Dendritic cell treated with granulocyte-macrophage colony-stimulating factor and Interleukin-4, amounts not matched to agents 40 ng/mL and 50 ng/mL, for 4 days (primary cell): ENCODE measurements around the gene CECR2.
"Not testable (repeated sequence)": the region's sequence is repeated elsewhere in the genome, so short reads cannot be mapped to it uniquely, and the experiment has no call there.

Experiments used
- H3K27ac Mint-ChIP-seq: one replicate; pipeline ENCODE4 v1.8.0; 2022; ENCODE audit warnings: mild to moderate bottlenecking, mixed read lengths
- H3K27me3 Mint-ChIP-seq: one replicate; pipeline ENCODE4 v1.8.0; 2022; ENCODE audit warnings: mild to moderate bottlenecking, mixed read lengths
- H3K36me3 Mint-ChIP-seq: one replicate; pipeline ENCODE4 v1.8.0; 2022; ENCODE audit warnings: low read depth, mixed read lengths
- H3K4me1 Mint-ChIP-seq: one replicate; pipeline ENCODE4 v1.8.0; 2022; ENCODE audit warnings: low read depth, mixed read lengths
- H3K4me3 Mint-ChIP-seq: one replicate; pipeline ENCODE4 v1.8.0; 2022; ENCODE audit warnings: mild to moderate bottlenecking, moderate library complexity, mixed read lengths
- H3K9me3 Mint-ChIP-seq: one replicate; pipeline ENCODE4 v1.8.0; 2022; ENCODE audit warnings: mixed read lengths
- intact Hi-C: fragments of 100-400 bp; cut with micrococcal nuclease; formaldehyde crosslinking; loops from one replicate; pipeline ENCODE4 v1.15.0; 2022

Gene CECR2

GRCh38 chr22:17548010-17548755 lies 178.9 kb downstream of the CECR2 start:
- Mint-ChIP-seq H3K9me3 (no peaks in the 10 kb centered on the region), H3K27ac (no peak overlapping the region), H3K4me1 (no peaks in the 10 kb centered on the region), H3K36me3 (no peaks in the 10 kb centered on the region), H3K4me3 (no peak overlapping the region), H3K27me3 (no peaks in the 10 kb centered on the region)
- intact Hi-C loops: no loop called here

GRCh38 chr22:17548756-17549035 lies 179.4 kb downstream of the CECR2 start:
- H3K36me3 Mint-ChIP-seq: no peaks in the 10 kb centered on the region
- no peaks in the 10 kb centered on the region for H3K27me3 Mint-ChIP-seq
- intact Hi-C loops: no loop called here
- no peaks in the 10 kb centered on the region for H3K9me3 Mint-ChIP-seq
- H3K27ac Mint-ChIP-seq: no peak overlapping the region
- H3K4me1 Mint-ChIP-seq: no peaks in the 10 kb centered on the region
- no peak overlapping the region for H3K4me3 Mint-ChIP-seq

- Mint-ChIP-seq H3K27ac (no peak overlapping the region), H3K4me1 (no peaks in the 10 kb centered on the region), H3K36me3 (no peaks in the 10 kb centered on the region), H3K27me3 (no peaks in the 10 kb centered on the region), H3K9me3 (no peaks in the 10 kb centered on the region), H3K4me3 (no peak overlapping the region)
- intact Hi-C loops: no loop called here
These were observed 179.9 kb downstream of the CECR2 start for GRCh38 chr22:17549183-17549582.

GRCh38 chr22:17549655-17550054 lies 180.4 kb downstream of the CECR2 start:
- intact Hi-C loops: no loop called here
- no peaks in the 10 kb centered on the region for H3K27me3 Mint-ChIP-seq
- no peaks in the 10 kb centered on the region for H3K4me1 Mint-ChIP-seq
- H3K9me3 Mint-ChIP-seq: no peaks in the 10 kb centered on the region
- no peaks in the 10 kb centered on the region for H3K36me3 Mint-ChIP-seq
- no peak overlapping the region for H3K27ac Mint-ChIP-seq
- H3K4me3 Mint-ChIP-seq: no peak overlapping the region

- intact Hi-C loops: no loop called here
- H3K36me3 Mint-ChIP-seq: no peaks in the 10 kb centered on the region
These were observed 183.5 kb downstream of the CECR2 start for GRCh38 chr22:17552737-17553136.

GRCh38 chr22:17554814-17555213 lies 185.6 kb downstream of the CECR2 start:
- H3K4me1 Mint-ChIP-seq: no peaks in the 10 kb centered on the region
- intact Hi-C loops: no loop called here
- H3K4me3 Mint-ChIP-seq: no peak overlapping the region
- peaks cover 1% of the 10 kb centered on the region for H3K27me3 Mint-ChIP-seq
- no peak overlapping the region for H3K27ac Mint-ChIP-seq
- no peaks in the 10 kb centered on the region for H3K9me3 Mint-ChIP-seq
- no peaks in the 10 kb centered on the region for H3K36me3 Mint-ChIP-seq

More at GRCh38 chr22:17552737-17553136, 183.5 kb downstream of the CECR2 start:
- no peaks in the 10 kb centered on the region for H3K9me3 Mint-ChIP-seq
- no peaks in the 10 kb centered on the region for H3K27me3 Mint-ChIP-seq
- H3K4me3 Mint-ChIP-seq: no peak overlapping the region
- no peaks in the 10 kb centered on the region for H3K4me1 Mint-ChIP-seq
- no peak overlapping the region for H3K27ac Mint-ChIP-seq

GRCh38 chr22:17559188-17559587 lies 189.9 kb downstream of the CECR2 start:
- no peaks in the 10 kb centered on the region for H3K9me3 Mint-ChIP-seq
- intact Hi-C loops: no loop called here
- no peak overlapping the region for H3K27ac Mint-ChIP-seq
- no peak overlapping the region for H3K4me3 Mint-ChIP-seq
- peaks cover 5% of the 10 kb centered on the region for H3K27me3 Mint-ChIP-seq
- no peaks in the 10 kb centered on the region for H3K4me1 Mint-ChIP-seq
- H3K36me3 Mint-ChIP-seq: no peaks in the 10 kb centered on the region

GRCh38 chr22:17562906-17563870 lies 193.9 kb downstream of the CECR2 start, which contains the start of gene SLC25A18:
Gene SLC25A18, plus strand, starts transcription at chr22:17563498. Its CDS starts 16,447 bp downstream, at chr22:17579945.
- H3K9me3 Mint-ChIP-seq: no peaks in the 10 kb centered on the region
- no peak within 1 kb of the TSS for H3K4me3 Mint-ChIP-seq
- no peaks in the 10 kb centered on the region for H3K4me1 Mint-ChIP-seq
- intact Hi-C loops: no loop called here
- H3K36me3 Mint-ChIP-seq: no peaks in the 10 kb centered on the region
- H3K27me3 Mint-ChIP-seq: peaks cover 5% of the 10 kb centered on the region
- H3K27ac Mint-ChIP-seq: no peak within 1 kb of the TSS

- no peaks in the 10 kb centered on the region for H3K4me1 Mint-ChIP-seq
- intact Hi-C loops: no loop called here
- H3K27me3 Mint-ChIP-seq: peaks cover 5% of the 10 kb centered on the region
- no peak overlapping the region for H3K4me3 Mint-ChIP-seq
- no peak overlapping the region for H3K27ac Mint-ChIP-seq
- no peaks in the 10 kb centered on the region for H3K36me3 Mint-ChIP-seq
- no peaks in the 10 kb centered on the region for H3K9me3 Mint-ChIP-seq
These were observed 194.7 kb downstream of the CECR2 start for GRCh38 chr22:17563936-17564391.

GRCh38 chr22:17566016-17566687 lies 196.9 kb downstream of the CECR2 start:
- H3K9me3 Mint-ChIP-seq, intact Hi-C loops, H3K36me3 Mint-ChIP-seq, H3K27ac Mint-ChIP-seq, H3K4me1 Mint-ChIP-seq, H3K27me3 Mint-ChIP-seq, H3K4me3 Mint-ChIP-seq: not testable (repeated sequence)

GRCh38 chr22:17566776-17567175 lies 197.5 kb downstream of the CECR2 start:
- intact Hi-C loops: no loop called here

GRCh38 chr22:17569971-17570511 lies 200.8 kb downstream of the CECR2 start:
- H3K36me3 Mint-ChIP-seq: no peaks in the 10 kb centered on the region
- H3K27ac Mint-ChIP-seq: no peak overlapping the region
- no peaks in the 10 kb centered on the region for H3K9me3 Mint-ChIP-seq
- intact Hi-C loops: no loop called here
- peaks cover 5% of the 10 kb centered on the region for H3K4me1 Mint-ChIP-seq
- no peak overlapping the region for H3K4me3 Mint-ChIP-seq
- H3K27me3 Mint-ChIP-seq: peaks cover 5% of the 10 kb centered on the region

More at GRCh38 chr22:17566776-17567175, 197.5 kb downstream of the CECR2 start:
- Mint-ChIP-seq H3K27me3 (peaks cover 2% of the 10 kb centered on the region), H3K4me1 (peaks cover 5% of the 10 kb centered on the region), H3K4me3 (no peak overlapping the region), H3K9me3 (no peaks in the 10 kb centered on the region), H3K27ac (no peak overlapping the region), H3K36me3 (no peaks in the 10 kb centered on the region)

GRCh38 chr22:17570851-17571631 lies 201.8 kb downstream of the CECR2 start:
- Mint-ChIP-seq H3K4me1 (peaks cover 5% of the 10 kb centered on the region), H3K27ac (no peak overlapping the region), H3K4me3 (no peak overlapping the region), H3K36me3 (no peaks in the 10 kb centered on the region), H3K9me3 (no peaks in the 10 kb centered on the region), H3K27me3 (peaks cover 5% of the 10 kb centered on the region)
- intact Hi-C loops: no loop called here
